H1 (cell line): ENCODE data around the gene NME1. TPM values are rescaled to one million over a fixed set of nuclear protein-coding genes. Genes with fewer than 3 reads are reported as not detected.

Source experiments
- CTCF ChIA-PET: fragments of 300-600 bp; sonication (Branson Sonifier 250); formaldehyde crosslinking; loops from one replicate; lab custom pipeline; 2021; ENCODE audit not compliant: partially characterized antibody; lab: Charles Lee
- POLR2A ChIA-PET: fragments of 300-600 bp; sonication (Branson Sonifier 250); formaldehyde crosslinking; loops from one replicate; lab custom pipeline; 2021; ENCODE audit warnings: inconsistent platforms; ENCODE audit not compliant: partially characterized antibody; lab: Charles Lee
- DNase-seq, 2 experiments: peaks; one replicate each; pipeline versions ENCODE4 v3.0.0 to v3.0.0-alpha.2; 2010 to 2022; ENCODE audit warnings: low spot score in 2 of 2, low read depth in 1 of 2, mixed read lengths in 1 of 2
- FAIRE-seq: peaks from 2 replicates; lab custom pipeline; 2011; peaks lifted over from hg19 to GRCh38; lab: Jason Lieb, UNC
- H2AFZ ChIP-seq: 2 replicates; pipeline ENCODE4 v1.8.1; 2012; ENCODE audit warnings: low read length, inconsistent platforms
- H2AK5ac ChIP-seq: 2 replicates; pipeline ENCODE4 v1.6.1; 2013; ENCODE audit warnings: low read depth, low read length
- H2BK120ac ChIP-seq: replicated peaks from 2 replicates; pipeline ENCODE3; 2013; ENCODE audit warnings: low read depth, low read length, inconsistent platforms
- H2BK12ac ChIP-seq: 2 replicates; pipeline ENCODE4 v1.6.1; 2013; ENCODE audit warnings: low read depth, low read length
- H2BK15ac ChIP-seq: 2 replicates; pipeline ENCODE4 v1.6.1; 2013; ENCODE audit warnings: low read length
- H2BK20ac ChIP-seq: 2 replicates; pipeline ENCODE4 v1.6.1; 2013; ENCODE audit warnings: low read length
- H2BK5ac ChIP-seq: 2 replicates; pipeline ENCODE4 v1.6.1; 2013; ENCODE audit warnings: low read depth, low read length
- H3K14ac ChIP-seq: 2 replicates; pipeline ENCODE4 v1.6.1; 2013; ENCODE audit warnings: inconsistent platforms; ENCODE audit not compliant: insufficient read length
- H3K18ac ChIP-seq: 2 replicates; pipeline ENCODE4 v1.6.1; 2013; ENCODE audit warnings: low read length; ENCODE audit errors: extremely low read depth
- H3K23ac ChIP-seq: 2 replicates; pipeline ENCODE4 v1.6.1; 2013; ENCODE audit warnings: inconsistent platforms; ENCODE audit not compliant: insufficient read length
- H3K23me2 ChIP-seq: 2 replicates; pipeline ENCODE4 v1.6.1; 2013; ENCODE audit warnings: low read depth, low read length
- H3K27ac ChIP-seq: 2 replicates; pipeline ENCODE4 v1.6.1; 2011; ENCODE audit warnings: low read depth, low read length, inconsistent platforms
- H3K27me3 ChIP-seq, 4 experiments: replicated peaks in 1 of 4; 1 replicate in 1 of 4; 2 replicates in 3 of 4; pipeline versions ENCODE4 v1.6.1 to v1.8.1; 2011 to 2013; ENCODE audit warnings: low read length in 3 of 4, mild to moderate bottlenecking in 3 of 4, inconsistent platforms in 2 of 4, mixed read lengths in 2 of 4, moderate library complexity in 1 of 4; ENCODE audit not compliant: control insufficient read depth in 3 of 4, insufficient read depth in 3 of 4; ENCODE audit errors: extremely low read depth in 1 of 4
- H3K36me3 ChIP-seq, 4 experiments: 2 replicates each; pipeline versions ENCODE4 v1.6.1 to v1.8.1; 2011 to 2013; ENCODE audit warnings: mild to moderate bottlenecking in 4 of 4, low read length in 3 of 4, moderate library complexity in 2 of 4, control low read depth in 1 of 4, inconsistent platforms in 1 of 4; ENCODE audit not compliant: insufficient read depth in 4 of 4, control insufficient read depth in 2 of 4
- H3K4ac ChIP-seq: replicated peaks from 2 replicates; pipeline ENCODE3; 2013; ENCODE audit warnings: low read length, low read depth, mixed read lengths, inconsistent platforms; ENCODE audit not compliant: insufficient read length
- H3K4me1 ChIP-seq, 4 experiments: replicated peaks in 1 of 4; 1 replicate in 1 of 4; 2 replicates in 3 of 4; pipeline versions ENCODE4 v1.6.1 to v1.8.1; 2011 to 2013; ENCODE audit warnings: low read length in 3 of 4, inconsistent platforms in 2 of 4, mixed read lengths in 1 of 4; ENCODE audit not compliant: insufficient read depth in 4 of 4, control insufficient read depth in 3 of 4
- H3K4me2 ChIP-seq, 2 experiments: 2 replicates each; pipeline versions ENCODE4 v1.6.1 to v1.8.1; 2011 to 2013; ENCODE audit warnings: low read depth in 2 of 2, low read length in 2 of 2, control low read depth in 1 of 2, inconsistent platforms in 1 of 2, mild to moderate bottlenecking in 1 of 2; ENCODE audit not compliant: insufficient read depth in 1 of 2
- H3K4me3 ChIP-seq, 4 experiments: fragments of 200-600, 300-600 bp in 1 of 4; sonication (generic), shearing (Covaris generic), sonication (Bioruptor Twin) in 1 of 4; 2 replicates each; pipeline versions ENCODE4 v1.5.1 to v1.8.1; 2011 to 2016; ENCODE audit warnings: low read length in 4 of 4, low read depth in 3 of 4, control low read depth in 2 of 4, inconsistent platforms in 2 of 4, mild to moderate bottlenecking in 2 of 4, mixed read lengths in 1 of 4, moderate library complexity in 1 of 4; ENCODE audit not compliant: insufficient read depth in 2 of 4; ENCODE audit errors: extremely low read depth in 1 of 4
- H3K56ac ChIP-seq: replicated peaks from 2 replicates; pipeline ENCODE3; 2013; ENCODE audit warnings: low read depth, mild to moderate bottlenecking, mixed read lengths, low read length, inconsistent platforms; ENCODE audit not compliant: insufficient read length
- H3K79me1 ChIP-seq: 2 replicates; pipeline ENCODE4 v1.6.1; 2013; ENCODE audit warnings: low read depth, low read length, control low read depth
- H3K79me2 ChIP-seq, 2 experiments: 2 replicates each; pipeline versions ENCODE4 v1.6.1 to v1.8.1; 2012 to 2013; ENCODE audit warnings: low read length in 2 of 2, mild to moderate bottlenecking in 2 of 2, inconsistent platforms in 1 of 2; ENCODE audit not compliant: insufficient read depth in 2 of 2, control insufficient read depth in 1 of 2
- H3K9ac ChIP-seq, 4 experiments: replicated peaks in 1 of 4; 1 replicate in 1 of 4; 2 replicates in 3 of 4; pipeline versions ENCODE4 v1.6.1 to v1.8.1; 2011 to 2013; ENCODE audit warnings: low read depth in 3 of 4, low read length in 3 of 4, control low read depth in 2 of 4, mild to moderate bottlenecking in 2 of 4, moderate library complexity in 2 of 4, inconsistent platforms in 1 of 4; ENCODE audit errors: extremely low read depth in 1 of 4
- H3K9me3 ChIP-seq, 2 experiments: 2 replicates each; pipeline versions ENCODE4 v1.6.1 to v1.8.1; 2012 to 2013; ENCODE audit warnings: mild to moderate bottlenecking in 2 of 2, moderate library complexity in 2 of 2, control low read depth in 1 of 2, inconsistent platforms in 1 of 2, low read depth in 1 of 2, low read length in 1 of 2, mixed read lengths in 1 of 2; ENCODE audit not compliant: insufficient read depth in 2 of 2
- H4K20me1 ChIP-seq, 2 experiments: replicated peaks in 1 of 2; 2 replicates each; pipeline versions ENCODE3 to v1.8.1; 2011 to 2013; ENCODE audit warnings: inconsistent platforms in 2 of 2, low read length in 2 of 2, mild to moderate bottlenecking in 1 of 2; ENCODE audit not compliant: insufficient read depth in 2 of 2, control insufficient read depth in 1 of 2
- H4K5ac ChIP-seq: 2 replicates; pipeline ENCODE4 v1.6.1; 2013; ENCODE audit warnings: low read length, low read depth, mixed read lengths, inconsistent platforms; ENCODE audit not compliant: insufficient read length
- H4K8ac ChIP-seq: 2 replicates; pipeline ENCODE4 v1.8.0; 2013; ENCODE audit warnings: mild to moderate bottlenecking, moderate library complexity, low read length, inconsistent platforms; ENCODE audit not compliant: insufficient read depth; ENCODE audit errors: extremely low read depth
- H4K91ac ChIP-seq: replicated peaks from 2 replicates; pipeline ENCODE3; 2013; ENCODE audit warnings: low read length, mixed read lengths, inconsistent platforms; ENCODE audit not compliant: insufficient read length
- BACH1 ChIP-seq: IDR thresholded peaks from 2 replicates; pipeline ENCODE4 v1.6.1; 2012; ENCODE audit warnings: low read length, improper control_type of control experiment
- CBX8 ChIP-seq: fragments of 300-800, 300-1000 bp; sonication (generic); IDR thresholded peaks from 2 replicates; pipeline ENCODE4 v1.7.1; 2016; ENCODE audit warnings: low read depth, low read length, borderline replicate concordance
- CEBPB ChIP-seq: IDR thresholded peaks from 2 replicates; pipeline ENCODE4 v1.6.1; 2012; ENCODE audit warnings: low read depth, low read length
- CHD2 ChIP-seq: IDR thresholded peaks from 2 replicates; pipeline ENCODE4 v1.6.1; 2012; ENCODE audit warnings: low read length, improper control_type of control experiment
- EZH2 ChIP-seq: fragments of 200-600 bp; sonication (generic); IDR thresholded peaks from 2 replicates; pipeline ENCODE4 v1.7.1; 2012; ENCODE audit warnings: low read depth, mild to moderate bottlenecking, moderate library complexity, low read length, inconsistent platforms; ENCODE audit not compliant: severe bottlenecking
- GTF2F1 ChIP-seq: IDR thresholded peaks from 2 replicates; pipeline ENCODE4 v1.6.1; 2012; ENCODE audit warnings: low read depth, low read length, improper control_type of control experiment, borderline replicate concordance
- KDM5A ChIP-seq: fragments of 200-600 bp; IDR thresholded peaks from 2 replicates; pipeline ENCODE4 v1.7.1; 2012; ENCODE audit warnings: mild to moderate bottlenecking, low read length, inconsistent platforms, mixed read lengths
- SAP30 ChIP-seq: fragments of 300-600 bp; sonication (generic); IDR thresholded peaks from 2 replicates; pipeline ENCODE4 v1.7.1; 2012; ENCODE audit warnings: low read length, moderate library complexity, mild to moderate bottlenecking, inconsistent platforms; ENCODE audit not compliant: insufficient read depth, insufficient replicate concordance
- SIRT6 ChIP-seq: IDR thresholded peaks from one replicate; pipeline ENCODE4 v1.7.1; 2012; ENCODE audit warnings: low read length, inconsistent platforms
- SP1 ChIP-seq: IDR thresholded peaks from 2 replicates; pipeline ENCODE4 v1.6.1; 2011; ENCODE audit warnings: low read depth, low read length
- TCF12 ChIP-seq: IDR thresholded peaks from 2 replicates; pipeline ENCODE4 v1.6.1; 2011; ENCODE audit warnings: low read depth, mild to moderate bottlenecking, low read length
- TEAD4 ChIP-seq: IDR thresholded peaks from 2 replicates; pipeline ENCODE4 v1.6.1; 2012; ENCODE audit warnings: low read depth, low read length, inconsistent platforms, mixed read lengths
- USF2 ChIP-seq: IDR thresholded peaks from 2 replicates; pipeline ENCODE4 v1.6.1; 2011; ENCODE audit warnings: low read length, improper control_type of control experiment
- polyA plus RNA-seq, 7 experiments: library from polyadenylated mRNA; depleted of rRNA in 3 of 7; stranded (reverse) in 5 of 7; unstranded in 2 of 7; fragments of >200 nt in 5 of 7; fragments of 200-250 nt in 2 of 7; gene quantifications; 1 replicate in 5 of 7; 2 replicates in 1 of 7; 4 replicates in 1 of 7; pipeline versions ENCODE4 v1.2.1 to v1.2.3, GENCODE V29; 2011 to 2013; ENCODE audit warnings: missing spikeins in 2 of 7, mixed read lengths in 2 of 7
- total RNA-seq: library from RNA; stranded (reverse); fragmentation: NEBNext Ultra II Directional; extraction: Animal tissue kit (Norgen Biotek cat#: 25700); gene quantifications from 2 replicates; pipeline ENCODE4 v1.2.1, GENCODE V29; 2021
- TF ChIP-seq, protein P1 (sequence below): IDR thresholded peaks from 2 replicates; pipeline ENCODE4 v1.6.1; 2012; ENCODE audit warnings: inconsistent platforms

The NME1 gene
- total and polyA plus RNA-seq, 2 of the 8 experiments (the other 6 are each of a cell fraction or from before 2014, with no cell fraction given), result 307 to 380 TPM

DNA sequence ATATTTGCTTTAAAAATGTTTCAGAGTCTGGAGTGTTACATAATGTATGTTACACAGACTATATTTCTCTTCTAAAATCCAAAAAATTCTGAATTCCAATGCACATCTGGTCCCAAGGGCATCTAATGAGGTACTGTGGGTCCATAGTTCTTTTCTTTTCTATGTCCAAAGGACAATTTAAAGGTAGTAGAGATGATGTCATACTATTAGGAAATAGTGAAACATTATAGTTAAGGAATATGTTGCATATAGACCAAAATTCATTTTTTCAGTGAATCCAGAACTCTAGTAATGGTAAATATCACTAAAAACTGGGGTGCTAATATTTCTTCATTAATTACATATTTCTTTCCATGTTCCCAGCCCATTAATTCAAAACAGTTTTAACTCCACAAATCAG is 35.8 kb downstream of the NME1 start:
- Histone ChIP-seq H2BK15ac (no peak overlapping the region), H3K79me2 (no peaks in the 10 kb centered on the region), H3K9me3 (no peaks in the 10 kb centered on the region; a peak in 1 of 4 replicates), H3K23ac (no peak overlapping the region)
- TF ChIP-seq KDM5A, result no peak
- TF ChIP-seq BACH1, result no peak
- TF ChIP-seq USF2, result no peak
- TF ChIP-seq TCF12, result no peak
- no peak for TF ChIP-seq GTF2F1
- TF ChIP-seq SAP30, result no peak
- TF ChIP-seq SIRT6, result no peak
- no peak for TF ChIP-seq CBX8
- TF ChIP-seq SP1, result no peak
- TF ChIP-seq, protein P1, sequence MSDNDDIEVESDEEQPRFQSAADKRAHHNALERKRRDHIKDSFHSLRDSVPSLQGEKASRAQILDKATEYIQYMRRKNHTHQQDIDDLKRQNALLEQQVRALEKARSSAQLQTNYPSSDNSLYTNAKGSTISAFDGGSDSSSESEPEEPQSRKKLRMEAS, result no peak
- no peak for TF ChIP-seq CHD2
- no peak for TF ChIP-seq CEBPB
- no peak for TF ChIP-seq EZH2
- TF ChIP-seq TEAD4, result no peak
- TF ChIP-seq, all 59 proteins: peak for 0
- Histone ChIP-seq H2BK12ac (no peak overlapping the region), H3K18ac (no peak overlapping the region), H2AK5ac (no peak overlapping the region), H3K4ac (no peak overlapping the region), H2BK5ac (no peak overlapping the region), H3K79me1 (no peaks in the 10 kb centered on the region), H4K8ac (no peak overlapping the region), H2AFZ (no peak overlapping the region), H3K27me3 (no peaks in the 10 kb centered on the region), H3K27ac (no peak overlapping the region), H2BK20ac (no peak overlapping the region), H3K14ac (no peak overlapping the region), H4K20me1 (peaks cover 0 to 1% of the 10 kb centered on the region in 2 experiments), H3K4me1 (no peaks in the 10 kb centered on the region), H3K4me3 (no peak overlapping the region), H4K91ac (no peak overlapping the region), H3K56ac (no peak overlapping the region), H2BK120ac (no peak overlapping the region), H3K9ac (no peak overlapping the region), H3K4me2 (no peak overlapping the region), H4K5ac (no peak overlapping the region), H3K23me2 (no peaks in the 10 kb centered on the region), H3K36me3 (peaks cover 15 to 74% (median 41%) of the 10 kb centered on the region in 4 experiments)
- ChIA-PET CTCF (no interaction called here), POLR2A (no interaction called here)
- no peak for FAIRE-seq
- no peak for DNase-seq
